Esophagus muscularis mucosa (tissue), 4 donors: ENCODE results near the gene SHH. TPM values are rescaled to one million over a fixed set of nuclear protein-coding genes. Genes with fewer than 3 reads are reported as not detected.

Experiments used
- DNase-seq: peaks from one replicate; pipeline ENCODE4 v3.0.0-alpha.2; 2017; ENCODE audit errors: extremely low spot score
- H3K27ac ChIP-seq, 4 donors: fragments of 200-600 bp; sonication (generic); replicated peaks in 1 of 4; 1 replicate in 3 of 4; 2 replicates in 1 of 4; pipeline ENCODE4 v1.5.1; 2016 to 2019; ENCODE audit warnings: mild to moderate bottlenecking in 1 of 4
- H3K27me3 ChIP-seq, 4 donors: fragments of 200-600 bp; sonication (generic); one replicate each; pipeline versions ENCODE4 v1.5.1 to v1.6.0; 2016 to 2019
- H3K36me3 ChIP-seq, 4 donors: fragments of 200-600 bp; sonication (generic); one replicate each; pipeline ENCODE4 v1.5.1; 2016 to 2019
- H3K4me1 ChIP-seq, 4 donors: fragments of 200-600 bp; sonication (generic); one replicate each; pipeline ENCODE4 v1.5.1; 2016 to 2019
- H3K4me3 ChIP-seq, 4 donors: fragments of 200-600 bp; sonication (generic); 1 replicate in 2 of 4; 2 replicates in 2 of 4; pipeline ENCODE4 v1.5.1; 2016 to 2019; ENCODE audit warnings: mild to moderate bottlenecking in 4 of 4, moderate library complexity in 1 of 4
- H3K9me3 ChIP-seq, 4 donors: fragments of 200-600 bp; sonication (generic); 1 replicate in 3 of 4; 2 replicates in 1 of 4; pipeline ENCODE4 v1.5.1; 2016 to 2019
- EP300 ChIP-seq: sonication (generic); formaldehyde crosslinking; IDR thresholded peaks from one replicate; pipeline ENCODE4 v1.6.1; 2017; ENCODE audit warnings: antibody characterized with exemption
- POLR2A ChIP-seq: fragments of 450-650 bp; IDR thresholded peaks from one replicate; pipeline ENCODE4 v1.6.1; 2017; ENCODE audit warnings: antibody characterized with exemption, moderate library complexity, mild to moderate bottlenecking, low read depth
- POLR2AphosphoS5 ChIP-seq, 2 donors: sonication (generic); formaldehyde crosslinking; IDR thresholded peaks; one replicate each; pipeline ENCODE4 v1.6.1; 2017; ENCODE audit warnings: antibody characterized with exemption in 2 of 2
- WGBS: methylation state at CpG from one replicate; pipeline ENCODE4 v1.1.5; 2018; 5-methylcytosine and 5-hydroxymethylcytosine counted together
- intact Hi-C: fragments of 100-400 bp; cut with DNase I; formaldehyde crosslinking; loops from one replicate; pipeline ENCODE4 v1.15.1; 2023
- total RNA-seq, 4 donors: library from RNA; depleted of rRNA; stranded (reverse); fragments of >200 nt; gene quantifications; one replicate each; pipeline versions ENCODE4 v1.1.0 to v1.2.1, GENCODE V29; 2016
- TF ChIP-seq, protein P1 (sequence below), 3 experiments: fragments of 200-600 bp in 2 of 3; fragments of 450-650 bp in 1 of 3; sonication (generic) in 2 of 3; IDR thresholded peaks; one replicate each; pipeline ENCODE4 v1.5.1; 2017 to 2019; ENCODE audit warnings: antibody characterized with exemption in 3 of 3, mild to moderate bottlenecking in 2 of 3, moderate library complexity in 1 of 3

SHH gene
- total RNA-seq, 4 donors from 2014 or later = not detected

- no peak overlapping the region for H3K27ac ChIP-seq
- WGBS = 66% methylated on average over 19 of the region's 19 CpGs
- no peak for DNase-seq
- peaks cover 19 to 29% (median 28%) of the 10 kb centered on the region in 4 donors for H3K4me1 ChIP-seq
- H3K4me3 ChIP-seq = no peak overlapping the region
- no peaks in the 10 kb centered on the region for H3K36me3 ChIP-seq
- TF ChIP-seq POLR2A = no peak
- no peak for TF ChIP-seq EP300
- TF ChIP-seq, protein P1, sequence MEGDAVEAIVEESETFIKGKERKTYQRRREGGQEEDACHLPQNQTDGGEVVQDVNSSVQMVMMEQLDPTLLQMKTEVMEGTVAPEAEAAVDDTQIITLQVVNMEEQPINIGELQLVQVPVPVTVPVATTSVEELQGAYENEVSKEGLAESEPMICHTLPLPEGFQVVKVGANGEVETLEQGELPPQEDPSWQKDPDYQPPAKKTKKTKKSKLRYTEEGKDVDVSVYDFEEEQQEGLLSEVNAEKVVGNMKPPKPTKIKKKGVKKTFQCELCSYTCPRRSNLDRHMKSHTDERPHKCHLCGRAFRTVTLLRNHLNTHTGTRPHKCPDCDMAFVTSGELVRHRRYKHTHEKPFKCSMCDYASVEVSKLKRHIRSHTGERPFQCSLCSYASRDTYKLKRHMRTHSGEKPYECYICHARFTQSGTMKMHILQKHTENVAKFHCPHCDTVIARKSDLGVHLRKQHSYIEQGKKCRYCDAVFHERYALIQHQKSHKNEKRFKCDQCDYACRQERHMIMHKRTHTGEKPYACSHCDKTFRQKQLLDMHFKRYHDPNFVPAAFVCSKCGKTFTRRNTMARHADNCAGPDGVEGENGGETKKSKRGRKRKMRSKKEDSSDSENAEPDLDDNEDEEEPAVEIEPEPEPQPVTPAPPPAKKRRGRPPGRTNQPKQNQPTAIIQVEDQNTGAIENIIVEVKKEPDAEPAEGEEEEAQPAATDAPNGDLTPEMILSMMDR (IDR thresholded peaks at IDR 0.05) = no peak
- no peak for TF ChIP-seq POLR2AphosphoS5 (IDR thresholded peaks at IDR 0.05)
- intact Hi-C loops = loop anchor here (5.0 to 10.0 kb wide), 2 partner anchors 673 to 1015 kb away; no protein-coding TSS in a partner anchor
- peaks cover under 1 to 89% (median 38%) of the 10 kb centered on the region in 4 donors for H3K27me3 ChIP-seq
- no peaks in the 10 kb centered on the region for H3K9me3 ChIP-seq
These were observed 12.7 kb downstream of the SHH start for GRCh38 chr7:155799514-155799913.

- H3K4me3 ChIP-seq = no peak overlapping the region
- intact Hi-C loops = loop anchor here (5.0 to 10.0 kb wide), 2 partner anchors 673 to 1016 kb away; no protein-coding TSS in a partner anchor
- H3K27me3 ChIP-seq = peaks cover 0 to 83% (median 35%) of the 10 kb centered on the region in 4 donors
- H3K4me1 ChIP-seq = peaks cover 12 to 22% (median 22%) of the 10 kb centered on the region in 4 donors
- no peak for DNase-seq
- H3K27ac ChIP-seq = no peak overlapping the region
- 76% methylated on average over 13 of the region's 13 CpGs for WGBS
- no peaks in the 10 kb centered on the region for H3K36me3 ChIP-seq
- no peak for TF ChIP-seq EP300
- TF ChIP-seq, protein P1 (IDR thresholded peaks at IDR 0.05) = no peak
- no peaks in the 10 kb centered on the region for H3K9me3 ChIP-seq
These were observed 13.4 kb downstream of the SHH start for GRCh38 chr7:155798673-155799439.

- Histone ChIP-seq H3K9me3 (no peaks in the 10 kb centered on the region), H3K27me3 (peaks cover 0 to 72% (median 23%) of the 10 kb centered on the region in 4 donors), H3K4me1 (peaks cover 8 to 10% (median 9%) of the 10 kb centered on the region in 4 donors), H3K36me3 (no peaks in the 10 kb centered on the region), H3K27ac (no peak overlapping the region), H3K4me3 (peak overlapping the region in 1 of 4 donors; percentile 7)
- no peak for DNase-seq
- TF ChIP-seq, protein P1 (IDR thresholded peaks at IDR 0.05) = no peak
- TF ChIP-seq EP300 = no peak
- TF ChIP-seq POLR2A = no peak
- no peak for TF ChIP-seq POLR2AphosphoS5 (IDR thresholded peaks at IDR 0.05)
- intact Hi-C loops = loop anchor here (5.0 to 10.0 kb wide), 2 partner anchors 675 to 1017 kb away; no protein-coding TSS in a partner anchor
- 89% methylated on average over 24 of the region's 38 CpGs for WGBS
These were observed 14.7 kb downstream of the SHH start for GRCh38 chr7:155797262-155798250.

DNA sequence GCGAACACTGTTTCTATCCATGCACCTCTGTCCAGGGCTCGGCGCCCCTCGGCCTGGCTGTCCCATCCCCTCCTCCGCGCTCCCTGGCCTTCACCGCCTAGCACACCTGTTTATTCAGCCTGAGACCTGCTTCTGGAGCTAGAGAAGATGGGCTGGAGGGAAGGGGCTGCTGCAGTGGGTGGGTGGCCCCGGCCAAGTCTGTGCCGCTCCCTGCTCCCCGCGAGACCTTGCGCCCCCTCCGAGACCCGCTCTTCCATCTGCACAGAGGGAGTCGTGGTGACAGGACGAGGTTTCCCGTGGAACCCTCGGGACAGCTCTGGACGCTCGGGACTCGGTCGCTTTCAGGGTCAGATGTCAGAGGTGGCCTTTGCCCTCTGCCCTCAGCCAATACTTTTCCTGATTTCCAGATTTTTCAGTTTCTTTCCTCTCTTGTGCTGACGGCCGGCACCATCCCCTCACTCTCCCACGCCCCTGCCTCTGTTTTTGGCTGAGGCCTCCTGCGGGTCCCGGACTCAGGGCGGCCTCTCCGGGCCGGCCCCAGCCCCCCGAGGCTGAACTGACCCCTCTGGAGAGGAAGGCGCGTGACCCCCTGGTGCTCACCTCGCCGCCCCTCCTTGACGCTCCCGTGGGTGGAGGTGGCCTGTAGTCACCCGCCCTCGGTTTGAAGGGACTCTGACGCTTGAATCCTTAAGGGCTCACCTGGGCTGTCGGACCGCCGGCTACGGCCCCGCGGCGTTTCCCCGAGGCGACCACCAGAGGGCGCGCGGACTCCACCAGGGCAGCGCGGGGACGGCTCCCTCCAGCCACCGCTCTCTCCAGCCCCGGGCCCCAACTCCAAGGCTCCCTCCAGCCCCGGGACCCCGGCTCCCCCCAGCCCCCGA, 15.6 kb downstream of the SHH start:
- DNase-seq = no peak
- TF ChIP-seq, protein P1 (IDR thresholded peaks at IDR 0.05) = peak in 2 of 3 experiments; percentile 62 to 86
- TF ChIP-seq POLR2AphosphoS5 (IDR thresholded peaks at IDR 0.05) (no peak), EP300 (no peak), POLR2A (no peak)
- Histone ChIP-seq H3K36me3 (no peaks in the 10 kb centered on the region), H3K27me3 (peaks cover 0 to 65% (median 18%) of the 10 kb centered on the region in 4 donors), H3K9me3 (no peaks in the 10 kb centered on the region), H3K27ac (no peak overlapping the region), H3K4me1 (peaks cover 8 to 10% (median 9%) of the 10 kb centered on the region in 4 donors), H3K4me3 (peak overlapping the region in 1 of 4 donors; percentile 7)
- WGBS = 39% methylated on average over 36 of the region's 60 CpGs
- intact Hi-C loops = loop anchor here (5.0 to 10.0 kb wide), 2 partner anchors 676 to 1018 kb away; no protein-coding TSS in a partner anchor
